Spleen (tissue), 7 donors: ENCODE measurements around the gene MAP2K5.

ENCODE experiments used
- CTCF ChIP-seq, 11 experiments: fragments of 200-600 bp in 7 of 11; fragments of 450-650 bp in 4 of 11; sonication (generic) in 4 of 11; IDR thresholded peaks in 8 of 11; conservative IDR thresholded peaks in 3 of 11; 1 replicate in 7 of 11; 2 replicates in 4 of 11; pipeline versions ENCODE4 v1.4.0 to v1.8.0; 2016 to 2021; ENCODE audit warnings: antibody characterized with exemption in 11 of 11, inconsistent platforms in 4 of 11, mild to moderate bottlenecking in 1 of 11
- POLR2A ChIP-seq, 3 donors: fragments of 450-650 bp; IDR thresholded peaks; one replicate each; pipeline ENCODE4 v1.5.1; 2017; ENCODE audit warnings: antibody characterized with exemption in 3 of 3, mild to moderate bottlenecking in 1 of 3
- POLR2AphosphoS5 ChIP-seq, 3 donors: sonication (generic); formaldehyde crosslinking; IDR thresholded peaks; one replicate each; pipeline ENCODE4 v1.5.1; 2017; ENCODE audit warnings: antibody characterized with exemption in 3 of 3
- donor health status: DM: no; HTN: no; CAD: no; lungs with moderate emphysema.
- donor health status: DM: no; HTN: no; CAD: no.
- donor health status: DM: no; HTN: no; CAD: no.

GRCh38 chr15:67495585-67495984 is 46.9 kb upstream of the MAP2K5 start:
- TF ChIP-seq CTCF (IDR thresholded peaks at IDR 0.05 in 8 of 11, conservative IDR thresholded peaks at IDR 0.05 in 3 of 11) (no peak), POLR2AphosphoS5 (IDR thresholded peaks at IDR 0.05) (no peak), POLR2A (IDR thresholded peaks at IDR 0.05) (no peak)
